Neural cell (in vitro differentiated cells): ENCODE measurements around the gene SPATA2L. TPM values are rescaled to one million over a fixed set of nuclear protein-coding genes. Genes with fewer than 3 reads are reported as not detected.

ENCODE experiments used
- H2AFZ ChIP-seq: fragments of 200-600, 300-800 bp; sonication (generic), shearing (Covaris generic); 2 replicates; pipeline ENCODE4 v1.6.0; 2014; ENCODE audit warnings: low read depth, mild to moderate bottlenecking, antibody characterized with exemption, low read length, moderate library complexity
- H3F3A ChIP-seq: fragments of 200-600 bp; shearing (Covaris generic); 2 replicates; pipeline ENCODE4 v1.6.1; 2016; ENCODE audit warnings: mild to moderate bottlenecking, moderate library complexity, mixed read lengths, antibody characterized with exemption, low read length; ENCODE audit not compliant: insufficient read depth, poor library complexity, severe bottlenecking
- H3K27ac ChIP-seq: fragments of 200-600, 300-800 bp; sonication (generic), shearing (Covaris generic); 2 replicates; pipeline ENCODE4 v1.5.1; 2014; ENCODE audit warnings: mild to moderate bottlenecking, low read length, moderate library complexity
- H3K27me3 ChIP-seq: fragments of 300-800, 200-600 bp; sonication (generic), shearing (Covaris generic); 2 replicates; pipeline ENCODE4 v1.6.0; 2014; ENCODE audit warnings: mild to moderate bottlenecking, low read depth, low read length, moderate library complexity; ENCODE audit not compliant: insufficient read depth
- H3K36me3 ChIP-seq: fragments of 300-800, 200-600 bp; sonication (generic), shearing (Covaris generic); 2 replicates; pipeline ENCODE4 v1.5.1; 2014; ENCODE audit warnings: mild to moderate bottlenecking, antibody characterized with exemption, low read length, moderate library complexity; ENCODE audit not compliant: insufficient read depth
- H3K4me2 ChIP-seq: fragments of 300-800, 200-600 bp; sonication (generic), shearing (Covaris generic); 2 replicates; pipeline ENCODE4 v1.6.0; 2014; ENCODE audit warnings: mild to moderate bottlenecking, low read length
- H3K4me3 ChIP-seq: fragments of 300-800, 200-600 bp; sonication (generic), shearing (Covaris generic); 2 replicates; pipeline ENCODE4 v1.5.1; 2014; ENCODE audit warnings: mild to moderate bottlenecking, low read length, moderate library complexity
- H3K79me2 ChIP-seq: fragments of 200-600 bp; shearing (Covaris generic); replicated peaks from 2 replicates; pipeline ENCODE4 v1.6.0; 2014; ENCODE audit warnings: mild to moderate bottlenecking, low read length, moderate library complexity; ENCODE audit not compliant: insufficient read depth
- H3K9ac ChIP-seq: fragments of 300-800, 200-600 bp; sonication (generic), shearing (Covaris generic); 2 replicates; pipeline ENCODE4 v1.6.1; 2016; ENCODE audit warnings: mild to moderate bottlenecking, low read length, mixed read lengths
- H3K9me2 ChIP-seq: fragments of 200-600 bp; shearing (Covaris generic); 2 replicates; pipeline ENCODE4 v1.6.1; 2016; ENCODE audit warnings: mild to moderate bottlenecking, low read length, mixed read lengths; ENCODE audit not compliant: insufficient read depth
- H3K9me3 ChIP-seq: fragments of 200-600, 300-800 bp; sonication (generic), shearing (Covaris generic); 2 replicates; pipeline ENCODE4 v1.6.1; 2016; ENCODE audit warnings: mild to moderate bottlenecking, mixed run types, low read length, moderate library complexity, mixed read lengths
- H4K20me1 ChIP-seq: fragments of 200-600 bp; shearing (Covaris generic); 2 replicates; pipeline ENCODE4 v1.6.1; 2016; ENCODE audit warnings: mild to moderate bottlenecking, mixed run types; ENCODE audit not compliant: insufficient read depth
- EP300 ChIP-seq: fragments of 450-650 bp; conservative IDR thresholded peaks from 2 replicates; pipeline ENCODE4 v1.6.1; 2014; ENCODE audit warnings: antibody characterized with exemption, mild to moderate bottlenecking, moderate library complexity; ENCODE audit not compliant: poor library complexity, severe bottlenecking
- EZH2 ChIP-seq: fragments of 200-600, 300-800 bp; shearing (Covaris generic), sonication (generic); IDR thresholded peaks from 2 replicates; pipeline ENCODE4 v1.6.1; 2014; ENCODE audit warnings: antibody characterized with exemption, low read length, borderline replicate concordance, mild to moderate bottlenecking; ENCODE audit not compliant: insufficient read depth, poor library complexity, severe bottlenecking
- MXI1 ChIP-seq: fragments of 450-650 bp; conservative IDR thresholded peaks from 2 replicates; pipeline ENCODE4 v1.6.1; 2014; ENCODE audit warnings: antibody characterized with exemption, mild to moderate bottlenecking; ENCODE audit not compliant: poor library complexity, severe bottlenecking
- POLR2AphosphoS5 ChIP-seq: IDR thresholded peaks from 2 replicates; pipeline ENCODE4 v1.6.1; 2012
- RAD21 ChIP-seq: fragments of 450-650 bp; conservative IDR thresholded peaks from 2 replicates; pipeline ENCODE4 v1.6.1; 2014; ENCODE audit warnings: antibody characterized with exemption, mild to moderate bottlenecking, moderate library complexity
- SMC3 ChIP-seq: fragments of 450-650 bp; conservative IDR thresholded peaks from 2 replicates; pipeline ENCODE4 v1.6.1; 2014; ENCODE audit warnings: antibody characterized with exemption, mild to moderate bottlenecking, moderate library complexity; ENCODE audit not compliant: poor library complexity
- TAF1 ChIP-seq: IDR thresholded peaks from 2 replicates; pipeline ENCODE4 v1.6.1; 2012; ENCODE audit warnings: low read depth
- polyA plus RNA-seq: library from polyadenylated mRNA; depleted of rRNA; stranded (reverse); fragments of >200 nt; gene quantifications from 2 replicates; pipeline ENCODE4 v1.2.3, GENCODE V29; 2014
- TF ChIP-seq, protein P1 (sequence below): fragments of 450-650 bp; IDR thresholded peaks from 2 replicates; pipeline ENCODE4 v1.5.1; 2014; ENCODE audit warnings: antibody characterized with exemption, mild to moderate bottlenecking, moderate library complexity; ENCODE audit not compliant: poor library complexity, severe bottlenecking
- TF ChIP-seq, protein P2 (sequence below): IDR thresholded peaks from 2 replicates; pipeline ENCODE4 v1.6.1; 2012; ENCODE audit warnings: borderline replicate concordance

Gene SPATA2L
- polyA plus RNA-seq, 1 donor from 2014 or later = 39.1 TPM

DNA sequence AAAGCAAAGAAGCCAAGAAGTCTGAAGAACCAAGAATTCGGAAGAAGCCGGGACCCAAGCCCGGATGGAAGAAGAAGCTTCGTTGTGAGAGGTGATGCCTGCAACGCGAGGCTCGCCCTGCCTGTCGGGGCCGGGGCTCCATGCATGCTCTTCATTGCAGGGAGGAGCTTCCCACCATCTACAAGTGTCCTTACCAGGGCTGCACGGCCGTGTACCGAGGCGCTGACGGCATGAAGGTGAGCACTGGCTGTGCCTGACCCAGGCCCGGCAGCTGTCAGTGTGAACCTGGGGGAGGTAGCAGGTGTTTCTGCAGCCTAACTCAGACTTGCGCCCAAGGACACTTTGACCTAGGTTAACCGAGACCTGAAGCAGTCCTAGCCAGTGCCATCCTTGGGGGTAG, 31.8 kb upstream of the SPATA2L start:
- no peaks in the 10 kb centered on the region for H3K9me3 ChIP-seq
- no peak overlapping the region for H3K4me3 ChIP-seq
- H4K20me1 ChIP-seq = no peaks in the 10 kb centered on the region
- no peaks in the 10 kb centered on the region for H3K36me3 ChIP-seq
- no peak for TF ChIP-seq EP300
- TF ChIP-seq, protein P1, sequence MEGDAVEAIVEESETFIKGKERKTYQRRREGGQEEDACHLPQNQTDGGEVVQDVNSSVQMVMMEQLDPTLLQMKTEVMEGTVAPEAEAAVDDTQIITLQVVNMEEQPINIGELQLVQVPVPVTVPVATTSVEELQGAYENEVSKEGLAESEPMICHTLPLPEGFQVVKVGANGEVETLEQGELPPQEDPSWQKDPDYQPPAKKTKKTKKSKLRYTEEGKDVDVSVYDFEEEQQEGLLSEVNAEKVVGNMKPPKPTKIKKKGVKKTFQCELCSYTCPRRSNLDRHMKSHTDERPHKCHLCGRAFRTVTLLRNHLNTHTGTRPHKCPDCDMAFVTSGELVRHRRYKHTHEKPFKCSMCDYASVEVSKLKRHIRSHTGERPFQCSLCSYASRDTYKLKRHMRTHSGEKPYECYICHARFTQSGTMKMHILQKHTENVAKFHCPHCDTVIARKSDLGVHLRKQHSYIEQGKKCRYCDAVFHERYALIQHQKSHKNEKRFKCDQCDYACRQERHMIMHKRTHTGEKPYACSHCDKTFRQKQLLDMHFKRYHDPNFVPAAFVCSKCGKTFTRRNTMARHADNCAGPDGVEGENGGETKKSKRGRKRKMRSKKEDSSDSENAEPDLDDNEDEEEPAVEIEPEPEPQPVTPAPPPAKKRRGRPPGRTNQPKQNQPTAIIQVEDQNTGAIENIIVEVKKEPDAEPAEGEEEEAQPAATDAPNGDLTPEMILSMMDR = no peak
- no peak for TF ChIP-seq TAF1
- no peak for TF ChIP-seq MXI1
- TF ChIP-seq POLR2AphosphoS5 = no peak
- TF ChIP-seq, protein P2, sequence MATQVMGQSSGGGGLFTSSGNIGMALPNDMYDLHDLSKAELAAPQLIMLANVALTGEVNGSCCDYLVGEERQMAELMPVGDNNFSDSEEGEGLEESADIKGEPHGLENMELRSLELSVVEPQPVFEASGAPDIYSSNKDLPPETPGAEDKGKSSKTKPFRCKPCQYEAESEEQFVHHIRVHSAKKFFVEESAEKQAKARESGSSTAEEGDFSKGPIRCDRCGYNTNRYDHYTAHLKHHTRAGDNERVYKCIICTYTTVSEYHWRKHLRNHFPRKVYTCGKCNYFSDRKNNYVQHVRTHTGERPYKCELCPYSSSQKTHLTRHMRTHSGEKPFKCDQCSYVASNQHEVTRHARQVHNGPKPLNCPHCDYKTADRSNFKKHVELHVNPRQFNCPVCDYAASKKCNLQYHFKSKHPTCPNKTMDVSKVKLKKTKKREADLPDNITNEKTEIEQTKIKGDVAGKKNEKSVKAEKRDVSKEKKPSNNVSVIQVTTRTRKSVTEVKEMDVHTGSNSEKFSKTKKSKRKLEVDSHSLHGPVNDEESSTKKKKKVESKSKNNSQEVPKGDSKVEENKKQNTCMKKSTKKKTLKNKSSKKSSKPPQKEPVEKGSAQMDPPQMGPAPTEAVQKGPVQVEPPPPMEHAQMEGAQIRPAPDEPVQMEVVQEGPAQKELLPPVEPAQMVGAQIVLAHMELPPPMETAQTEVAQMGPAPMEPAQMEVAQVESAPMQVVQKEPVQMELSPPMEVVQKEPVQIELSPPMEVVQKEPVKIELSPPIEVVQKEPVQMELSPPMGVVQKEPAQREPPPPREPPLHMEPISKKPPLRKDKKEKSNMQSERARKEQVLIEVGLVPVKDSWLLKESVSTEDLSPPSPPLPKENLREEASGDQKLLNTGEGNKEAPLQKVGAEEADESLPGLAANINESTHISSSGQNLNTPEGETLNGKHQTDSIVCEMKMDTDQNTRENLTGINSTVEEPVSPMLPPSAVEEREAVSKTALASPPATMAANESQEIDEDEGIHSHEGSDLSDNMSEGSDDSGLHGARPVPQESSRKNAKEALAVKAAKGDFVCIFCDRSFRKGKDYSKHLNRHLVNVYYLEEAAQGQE = no peak
- TF ChIP-seq SMC3 = no peak
- TF ChIP-seq EZH2 = no peak
- TF ChIP-seq RAD21 = no peak
- H3K4me2 ChIP-seq = no peak overlapping the region
- H3K9me2 ChIP-seq = no peaks in the 10 kb centered on the region
- no peaks in the 10 kb centered on the region for H3F3A ChIP-seq
- H3K79me2 ChIP-seq = no peaks in the 10 kb centered on the region
- H3K27ac ChIP-seq = no peak overlapping the region
- no peak overlapping the region for H2AFZ ChIP-seq
- no peak overlapping the region for H3K9ac ChIP-seq
- H3K27me3 ChIP-seq = no peaks in the 10 kb centered on the region

DNA sequence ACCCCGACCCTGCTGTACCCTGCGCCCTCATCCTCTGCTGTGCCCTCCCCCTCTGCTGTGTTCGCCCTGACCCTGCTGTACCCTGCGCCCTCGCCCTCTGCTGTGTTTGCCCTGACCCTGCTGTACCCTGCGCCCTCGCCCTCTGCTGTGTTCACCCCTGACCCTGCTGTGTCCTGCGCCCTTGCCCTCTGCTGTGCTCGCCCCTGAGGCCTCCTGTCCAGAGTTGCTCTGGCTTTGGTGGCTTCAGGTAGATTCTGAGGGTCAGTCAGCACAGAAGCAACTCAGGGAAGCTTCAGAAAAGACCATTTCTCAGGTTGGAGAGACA, 31.4 kb upstream of the SPATA2L start:
- H3F3A ChIP-seq = no peaks in the 10 kb centered on the region
- H4K20me1 ChIP-seq = no peaks in the 10 kb centered on the region
- no peak for TF ChIP-seq POLR2AphosphoS5
- no peak for TF ChIP-seq SMC3
- TF ChIP-seq, protein P1 = no peak
- no peak for TF ChIP-seq RAD21
- no peak for TF ChIP-seq TAF1
- TF ChIP-seq, protein P2 = no peak
- no peaks in the 10 kb centered on the region for H3K9me3 ChIP-seq
- H3K79me2 ChIP-seq = no peaks in the 10 kb centered on the region
- H3K36me3 ChIP-seq = no peaks in the 10 kb centered on the region
- H3K4me2 ChIP-seq = no peak overlapping the region
- H3K27ac ChIP-seq = no peak overlapping the region
- H2AFZ ChIP-seq = no peak overlapping the region
- H3K4me3 ChIP-seq = no peak overlapping the region
- no peak overlapping the region for H3K9ac ChIP-seq
- no peaks in the 10 kb centered on the region for H3K27me3 ChIP-seq
- no peaks in the 10 kb centered on the region for H3K9me2 ChIP-seq
